ENCODE results near the gene SPOP. TPM values are rescaled to one million over a fixed set of nuclear protein-coding genes. Genes with fewer than 3 reads are reported as not detected.

The SPOP gene
- total RNA-seq, 1 experiment from 2014 or later, result 79.9 TPM

DNA sequence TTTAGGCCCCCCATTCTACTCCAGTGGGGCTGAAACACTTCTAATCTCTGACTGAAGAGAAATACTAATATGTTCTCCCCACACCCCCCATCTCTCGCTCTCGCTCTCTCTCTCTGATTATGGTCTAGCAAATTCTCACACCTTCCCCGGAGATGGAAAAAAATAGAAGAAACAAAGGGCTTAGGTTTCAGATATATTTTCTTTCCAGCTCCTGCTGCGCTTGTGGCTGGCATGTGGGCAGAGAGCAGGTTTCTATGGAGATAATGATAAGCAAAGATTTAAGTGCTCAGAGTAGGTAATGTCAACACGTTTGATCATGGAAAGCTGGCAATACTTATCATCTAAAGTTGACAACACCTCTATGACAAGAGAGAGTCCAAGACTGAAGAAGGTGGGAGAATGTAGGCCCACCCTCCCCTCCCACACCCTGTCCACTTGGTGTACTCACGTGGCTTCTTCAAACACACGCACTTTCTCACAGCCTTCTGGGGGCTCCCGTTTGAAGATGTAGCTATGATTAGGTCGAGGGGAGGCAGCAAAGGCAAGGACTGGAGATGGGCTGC lies 37.9 kb upstream of the SPOP start:
- H3K27me3 Mint-ChIP-seq (ENCODE audit: unreplicated experiment), result no peaks in the 10 kb centered on the region
- H3K9me3 Mint-ChIP-seq (ENCODE audit: low read depth, unreplicated experiment), result no peaks in the 10 kb centered on the region
- H3K4me3 Mint-ChIP-seq (ENCODE audit: low read depth, unreplicated experiment), result no peak overlapping the region
- H3K4me1 Mint-ChIP-seq (ENCODE audit: low read depth, unreplicated experiment), result no peaks in the 10 kb centered on the region
- peaks cover 4% of the 10 kb centered on the region for H3K36me3 Mint-ChIP-seq (ENCODE audit: insufficient read depth, unreplicated experiment)
- BruUV-seq (replicated peaks), result no TSS peak
- TF ChIP-seq, protein P1, sequence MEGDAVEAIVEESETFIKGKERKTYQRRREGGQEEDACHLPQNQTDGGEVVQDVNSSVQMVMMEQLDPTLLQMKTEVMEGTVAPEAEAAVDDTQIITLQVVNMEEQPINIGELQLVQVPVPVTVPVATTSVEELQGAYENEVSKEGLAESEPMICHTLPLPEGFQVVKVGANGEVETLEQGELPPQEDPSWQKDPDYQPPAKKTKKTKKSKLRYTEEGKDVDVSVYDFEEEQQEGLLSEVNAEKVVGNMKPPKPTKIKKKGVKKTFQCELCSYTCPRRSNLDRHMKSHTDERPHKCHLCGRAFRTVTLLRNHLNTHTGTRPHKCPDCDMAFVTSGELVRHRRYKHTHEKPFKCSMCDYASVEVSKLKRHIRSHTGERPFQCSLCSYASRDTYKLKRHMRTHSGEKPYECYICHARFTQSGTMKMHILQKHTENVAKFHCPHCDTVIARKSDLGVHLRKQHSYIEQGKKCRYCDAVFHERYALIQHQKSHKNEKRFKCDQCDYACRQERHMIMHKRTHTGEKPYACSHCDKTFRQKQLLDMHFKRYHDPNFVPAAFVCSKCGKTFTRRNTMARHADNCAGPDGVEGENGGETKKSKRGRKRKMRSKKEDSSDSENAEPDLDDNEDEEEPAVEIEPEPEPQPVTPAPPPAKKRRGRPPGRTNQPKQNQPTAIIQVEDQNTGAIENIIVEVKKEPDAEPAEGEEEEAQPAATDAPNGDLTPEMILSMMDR (IDR thresholded peaks at IDR 0.05; ENCODE audit: unreplicated experiment), result no peak
- DNase-seq, result no peak
- intact Hi-C loops (cut with micrococcal nuclease; ENCODE audit: unreplicated experiment), result no loop called here
- CTCF ChIA-PET, result interaction anchor here (1.0 kb wide), 1 partner anchor 85 kb away, joined by 3 read pairs; no protein-coding TSS in a partner anchor
- H3K27ac Mint-ChIP-seq (ENCODE audit: unreplicated experiment), result no peak overlapping the region

DNA sequence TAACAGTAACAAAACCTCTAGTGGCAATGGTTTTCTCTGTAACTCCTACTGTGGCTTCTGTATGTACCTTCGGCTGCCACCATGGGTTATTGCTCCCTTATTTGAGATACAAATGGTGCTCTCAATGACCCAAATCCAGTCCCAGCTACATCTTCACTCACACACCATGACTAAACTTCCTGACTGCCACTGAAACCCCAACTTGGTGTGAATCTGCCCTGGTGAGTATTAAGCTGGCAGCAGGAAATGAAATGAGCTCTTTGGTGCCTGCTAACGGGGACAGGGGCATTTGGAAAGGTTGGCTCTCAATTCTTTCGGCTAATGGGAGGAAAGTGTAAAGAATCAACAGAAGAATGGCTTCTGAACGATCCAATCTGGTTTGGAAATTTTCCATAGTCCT lies 37.3 kb upstream of the SPOP start:
- no peaks in the 10 kb centered on the region for H3K9me3 Mint-ChIP-seq (ENCODE audit: low read depth, unreplicated experiment)
- TF ChIP-seq, protein P1 (IDR thresholded peaks at IDR 0.05; ENCODE audit: unreplicated experiment), result no peak
- no peaks in the 10 kb centered on the region for H3K4me1 Mint-ChIP-seq (ENCODE audit: low read depth, unreplicated experiment)
- no peaks in the 10 kb centered on the region for H3K27me3 Mint-ChIP-seq (ENCODE audit: unreplicated experiment)
- CTCF ChIA-PET, result no interaction called here
- intact Hi-C loops (cut with micrococcal nuclease; ENCODE audit: unreplicated experiment), result no loop called here
- no peak for DNase-seq
- peaks cover 4% of the 10 kb centered on the region for H3K36me3 Mint-ChIP-seq (ENCODE audit: insufficient read depth, unreplicated experiment)
- BruUV-seq (replicated peaks), result no TSS peak
- H3K27ac Mint-ChIP-seq (ENCODE audit: unreplicated experiment), result no peak overlapping the region
- no peak overlapping the region for H3K4me3 Mint-ChIP-seq (ENCODE audit: low read depth, unreplicated experiment)

DNA sequence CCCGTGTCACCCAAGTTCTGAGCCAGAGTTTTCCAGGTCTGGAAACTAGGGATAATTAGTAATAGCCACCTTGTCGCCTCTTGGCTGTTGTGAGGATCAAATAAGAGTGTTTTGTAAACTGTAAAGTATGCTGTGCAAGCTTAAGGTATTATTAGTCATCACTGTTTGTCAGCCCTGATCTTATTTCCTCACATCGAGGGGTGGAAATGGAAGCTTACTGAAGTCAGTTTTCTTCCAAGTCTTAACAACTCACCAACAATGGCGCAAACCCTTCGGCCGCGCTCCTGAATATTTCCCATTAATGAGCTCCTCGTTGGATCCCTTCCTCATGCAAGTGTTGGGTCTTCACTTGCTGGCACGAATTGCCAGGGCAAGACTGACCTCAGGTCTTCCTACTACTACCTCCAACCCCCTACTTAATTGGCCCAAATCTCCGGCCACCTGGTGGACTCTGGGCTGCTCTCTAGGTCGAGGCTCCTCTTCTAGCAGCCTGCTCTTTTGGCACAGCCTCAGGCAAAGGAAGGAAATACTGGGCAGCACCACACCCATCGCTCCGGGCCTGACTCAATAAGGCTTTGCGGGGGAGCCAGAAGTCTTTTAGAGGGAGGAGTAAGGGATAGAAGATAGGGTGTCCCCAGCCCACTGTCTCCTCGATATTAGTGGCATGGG lies 30.8 kb upstream of the SPOP start:
- BruUV-seq (replicated peaks), result TSS peak; percentile 59
- Mint-ChIP-seq H3K9me3 (ENCODE audit: low read depth, unreplicated experiment) (no peaks in the 10 kb centered on the region), H3K4me1 (ENCODE audit: low read depth, unreplicated experiment) (peaks cover 37% of the 10 kb centered on the region), H3K36me3 (ENCODE audit: insufficient read depth, unreplicated experiment) (peaks cover 53% of the 10 kb centered on the region), H3K27ac (ENCODE audit: unreplicated experiment) (peak overlapping the region; percentile 99), H3K4me3 (ENCODE audit: low read depth, unreplicated experiment) (peak overlapping the region; percentile 96), H3K27me3 (ENCODE audit: unreplicated experiment) (no peaks in the 10 kb centered on the region)
- DNase-seq, result no peak
- CTCF ChIA-PET, result interaction anchor here (0.6 to 2.2 kb wide), 17 partner anchors 8 to 350 kb away, joined by 3 to 12 read pairs (median 4); partner anchors contain the start of gene PHB1
- intact Hi-C loops (cut with micrococcal nuclease; ENCODE audit: unreplicated experiment), result loop anchor here (5.0 kb wide), 3 partner anchors 69 to 289 kb away; partner anchors contain the start of gene DLX3
- TF ChIP-seq, protein P1 (IDR thresholded peaks at IDR 0.05; ENCODE audit: unreplicated experiment), result no peak

DNA sequence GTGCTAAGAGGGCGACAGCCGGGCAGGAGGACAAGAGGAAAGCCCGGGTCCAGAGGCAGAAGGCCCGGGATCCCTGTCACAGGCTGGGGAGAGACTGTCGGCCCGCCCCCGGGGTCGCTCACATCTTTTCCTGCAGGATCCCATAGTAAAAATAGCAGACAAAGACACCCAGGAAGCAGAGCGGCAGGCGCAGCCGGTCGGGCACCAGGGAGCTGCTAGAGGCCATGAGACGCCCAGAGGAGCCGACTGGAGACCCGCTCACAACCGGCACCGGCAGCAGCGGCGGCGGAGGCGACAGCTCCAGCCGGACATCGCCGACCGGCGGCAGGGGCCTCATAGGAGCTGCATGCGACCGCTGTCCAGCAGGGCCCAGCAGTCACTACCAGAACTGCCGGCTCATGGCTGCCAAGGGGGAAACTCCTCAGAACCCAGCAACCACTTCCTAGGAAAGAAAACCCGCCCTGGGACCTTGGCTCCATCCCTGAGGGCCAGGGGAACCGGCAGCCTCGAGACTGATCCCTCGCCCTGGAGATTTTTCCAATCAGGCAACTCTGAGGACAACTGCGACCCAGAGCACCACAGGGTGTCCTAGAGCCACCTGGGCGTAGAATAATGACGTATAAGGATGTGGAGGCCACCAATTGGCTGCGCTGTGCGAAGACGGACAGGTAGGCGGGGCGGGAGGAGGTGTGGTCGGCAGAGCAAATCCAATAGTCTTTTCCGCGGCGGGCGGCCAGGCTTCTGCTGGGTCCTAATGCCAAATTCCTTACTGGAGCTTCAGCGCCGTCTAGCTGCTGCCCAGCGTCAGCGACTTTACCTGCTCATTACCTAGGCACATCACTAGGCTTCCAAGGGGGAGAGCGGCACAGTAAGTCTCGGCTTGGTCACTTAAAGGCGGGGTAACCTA lies 30.0 kb upstream of the SPOP start, which contains the start of gene SLC35B1:
TSS of gene SLC35B1 (minus strand) at position 357 of the 907 bp plus-strand sequence. CDS start at position 226, 131 bp downstream.
- peak; percentile 100 for DNase-seq
- peaks cover 61% of the 10 kb centered on the region for H3K36me3 Mint-ChIP-seq (ENCODE audit: insufficient read depth, unreplicated experiment)
- H3K27me3 Mint-ChIP-seq (ENCODE audit: unreplicated experiment), result no peaks in the 10 kb centered on the region
- no peaks in the 10 kb centered on the region for H3K9me3 Mint-ChIP-seq (ENCODE audit: low read depth, unreplicated experiment)
- intact Hi-C loops (cut with micrococcal nuclease; ENCODE audit: unreplicated experiment), result loop anchor here (5.0 kb wide), 3 partner anchors 69 to 289 kb away; partner anchors contain the start of gene DLX3
- peak within 1 kb of the TSS; percentile 96 for H3K4me3 Mint-ChIP-seq (ENCODE audit: low read depth, unreplicated experiment)
- BruUV-seq (replicated peaks), result no TSS peak
- H3K4me1 Mint-ChIP-seq (ENCODE audit: low read depth, unreplicated experiment), result peaks cover 37% of the 10 kb centered on the region
- TF ChIP-seq, protein P1 (IDR thresholded peaks at IDR 0.05; ENCODE audit: unreplicated experiment), result peak; percentile 87
- peak within 1 kb of the TSS; percentile 99 for H3K27ac Mint-ChIP-seq (ENCODE audit: unreplicated experiment)
- CTCF ChIA-PET, result interaction anchor here (0.6 to 2.2 kb wide), 21 partner anchors 9 to 349 kb away, joined by 3 to 12 read pairs (median 4); partner anchors contain the start of gene PHB1
